Natural killer cell (primary cell): ENCODE measurements around the gene AOPEP. TPM values are rescaled to one million over a fixed set of nuclear protein-coding genes. Genes with fewer than 3 reads are reported as not detected.

Experiments used
- ATAC-seq, 3 donors: fragments of 150-1000 bp in 2 of 3; fragments of 200-7000 bp in 1 of 3; cut with Tn5 transposase; 1 replicate in 1 of 3; 2 replicates in 2 of 3; pipeline ENCODE4 v1.10.0; 2021; ENCODE audit warnings: mild to moderate bottlenecking in 2 of 3, moderate library complexity in 2 of 3
- DNase-seq, 2 donors: peaks; one replicate each; pipeline versions ENCODE4 v3.0.0 to v3.0.0-alpha.2; 2013 to 2021; ENCODE audit warnings: mixed read lengths in 1 of 2
- H3K27ac ChIP-seq: one replicate; pipeline ENCODE4 v1.5.1; 2013; ENCODE audit warnings: mild to moderate bottlenecking, low read length
- H3K27me3 ChIP-seq: one replicate; pipeline ENCODE4 v1.6.1; 2013; ENCODE audit warnings: low read length; ENCODE audit not compliant: control insufficient read depth, insufficient read depth
- H3K36me3 ChIP-seq: one replicate; pipeline ENCODE4 v1.6.1; 2013; ENCODE audit warnings: low read length; ENCODE audit not compliant: control insufficient read depth, insufficient read depth
- H3K4me1 ChIP-seq: one replicate; pipeline ENCODE4 v1.6.1; 2013; ENCODE audit warnings: low read length; ENCODE audit not compliant: control insufficient read depth, insufficient read depth
- H3K4me3 ChIP-seq: one replicate; pipeline ENCODE4 v1.5.1; 2013; ENCODE audit warnings: low read length
- H3K9me3 ChIP-seq: one replicate; pipeline ENCODE4 v1.6.1; 2013; ENCODE audit warnings: low read length; ENCODE audit not compliant: control insufficient read depth, insufficient read depth
- H3K27ac Mint-ChIP-seq, 2 donors: one replicate each; pipeline ENCODE4 v1.8.0; 2022; ENCODE audit warnings: mild to moderate bottlenecking in 2 of 2, mixed read lengths in 2 of 2, moderate library complexity in 1 of 2
- H3K27me3 Mint-ChIP-seq, 2 donors: one replicate each; pipeline ENCODE4 v1.8.0; 2022; ENCODE audit warnings: low read depth in 2 of 2, mixed read lengths in 2 of 2
- H3K36me3 Mint-ChIP-seq: one replicate; pipeline ENCODE4 v1.8.0; 2022; ENCODE audit warnings: mixed read lengths
- H3K4me1 Mint-ChIP-seq, 2 donors: one replicate each; pipeline ENCODE4 v1.8.0; 2022; ENCODE audit warnings: mixed read lengths in 2 of 2
- H3K4me3 Mint-ChIP-seq: one replicate; pipeline ENCODE4 v1.8.0; 2022; ENCODE audit warnings: mild to moderate bottlenecking, moderate library complexity, mixed read lengths
- H3K9me3 Mint-ChIP-seq, 2 donors: one replicate each; pipeline ENCODE4 v1.8.0; 2022; ENCODE audit warnings: mixed read lengths in 2 of 2
- CTCF ChIP-seq: fragments of 200-600 bp; IDR thresholded peaks from one replicate; pipeline ENCODE4 v1.8.0; 2022; ENCODE audit warnings: antibody characterized with exemption
- WGBS: methylation state at CpG from one replicate; pipeline ENCODE4 v1.1.7; 2013; ENCODE audit warnings: missing lambda C conversion rate; ENCODE audit not compliant: insufficient coverage; 5-methylcytosine and 5-hydroxymethylcytosine counted together
- intact Hi-C: fragments of 100-400 bp; cut with micrococcal nuclease; formaldehyde crosslinking; loops from one replicate; pipeline ENCODE4 v1.14.2; 2022
- total RNA-seq, 4 donors: library from RNA; stranded (reverse); fragments of 120-200 nt in 1 of 4; gene quantifications; one replicate each; pipeline versions ENCODE4 v1.2.3 to v1.2.4, GENCODE V29; 2013 to 2022

The AOPEP gene
- total RNA-seq, 3 donors from 2014 or later (not counting 1 experiment from before 2014, with no cell fraction given), result 20.1 to 22.6 (median 20.6) TPM

GRCh38 chr9:95024097-95024671 is 297.7 kb downstream of the AOPEP start:
- no peak for TF ChIP-seq CTCF
- Histone ChIP-seq H3K27ac (no peak overlapping the region), H3K9me3 (no peaks in the 10 kb centered on the region), H3K4me3 (no peak overlapping the region), H3K36me3 (peaks cover 1% of the 10 kb centered on the region), H3K27me3 (no peaks in the 10 kb centered on the region), H3K4me1 (no peaks in the 10 kb centered on the region)
- no peak overlapping the region for H3K27ac Mint-ChIP-seq
- H3K4me1 Mint-ChIP-seq, result peaks cover 0 to 9% of the 10 kb centered on the region in 2 donors
- H3K36me3 Mint-ChIP-seq, result peaks cover 10% of the 10 kb centered on the region
- no peak for DNase-seq
- ATAC-seq, result no peak
- no peaks in the 10 kb centered on the region for H3K27me3 Mint-ChIP-seq
- H3K4me3 Mint-ChIP-seq, result no peak overlapping the region
- intact Hi-C loops, result no loop called here
- WGBS, result 92% methylated on average over 12 of the region's 12 CpGs
- no peaks in the 10 kb centered on the region for H3K9me3 Mint-ChIP-seq

- intact Hi-C loops, result no loop called here
- Mint-ChIP-seq H3K27ac (no peak overlapping the region), H3K27me3 (no peaks in the 10 kb centered on the region), H3K9me3 (no peaks in the 10 kb centered on the region), H3K36me3 (no peaks in the 10 kb centered on the region), H3K4me1 (no peaks in the 10 kb centered on the region), H3K4me3 (no peak overlapping the region)
- H3K27me3 ChIP-seq, result no peaks in the 10 kb centered on the region
- H3K27ac ChIP-seq, result no peak overlapping the region
- no peak for ATAC-seq
- DNase-seq, result no peak
- no peak for TF ChIP-seq CTCF
- no peaks in the 10 kb centered on the region for H3K4me1 ChIP-seq
- 89% methylated on average over 12 of the region's 13 CpGs for WGBS
- H3K9me3 ChIP-seq, result no peaks in the 10 kb centered on the region
- no peaks in the 10 kb centered on the region for H3K36me3 ChIP-seq
- H3K4me3 ChIP-seq, result no peak overlapping the region
These were observed 299.0 kb downstream of the AOPEP start for GRCh38 chr9:95025213-95026147.

GRCh38 chr9:95026148-95026524 is 299.6 kb downstream of the AOPEP start:
- H3K27ac Mint-ChIP-seq, result no peak overlapping the region
- intact Hi-C loops, result no loop called here
- WGBS, result 100% methylated on average over 4 of the region's 6 CpGs
- no peak for DNase-seq
- H3K27me3 ChIP-seq, result no peaks in the 10 kb centered on the region
- TF ChIP-seq CTCF, result no peak
- no peak overlapping the region for H3K4me3 ChIP-seq
- no peak overlapping the region for H3K27ac ChIP-seq
- H3K4me1 ChIP-seq, result no peaks in the 10 kb centered on the region
- no peaks in the 10 kb centered on the region for H3K36me3 ChIP-seq
- H3K4me1 Mint-ChIP-seq, result no peaks in the 10 kb centered on the region
- no peak for ATAC-seq
- no peak overlapping the region for H3K4me3 Mint-ChIP-seq
- no peaks in the 10 kb centered on the region for H3K9me3 ChIP-seq
- no peaks in the 10 kb centered on the region for H3K36me3 Mint-ChIP-seq
- no peaks in the 10 kb centered on the region for H3K9me3 Mint-ChIP-seq
- H3K27me3 Mint-ChIP-seq, result no peaks in the 10 kb centered on the region
